ENCODE results near the gene RALGPS2. TPM values are rescaled to one million over a fixed set of nuclear protein-coding genes. Genes with fewer than 3 reads are reported as not detected.

RALGPS2 gene
- total and polyA plus RNA-seq, 7 donors = 6.6 to 24.3 (median 14.3) TPM

DNA sequence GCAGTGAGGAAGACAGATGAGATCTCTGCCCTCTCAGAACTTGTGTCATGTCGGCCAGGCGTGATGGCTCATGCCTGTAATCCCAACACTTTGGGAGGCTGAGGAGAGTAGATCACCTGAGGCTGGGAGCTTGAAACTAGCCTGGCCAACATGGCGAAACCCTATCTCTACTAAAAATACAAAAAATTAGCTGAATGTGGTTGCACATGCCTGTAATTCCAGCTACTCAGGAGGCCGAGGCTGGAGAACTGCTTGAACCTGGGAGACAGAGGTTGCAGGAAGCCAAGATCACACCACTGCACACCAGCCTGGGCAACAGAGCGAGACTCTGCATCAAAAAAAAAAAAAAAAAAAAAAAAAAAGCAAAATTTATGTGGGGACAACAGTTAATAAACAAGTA lies 40.9 kb upstream of the RALGPS2 start:
- Histone ChIP-seq H3K36me3 (no peaks in the 10 kb centered on the region), H3K4me1 (no peaks in the 10 kb centered on the region), H3K27me3 (no peaks in the 10 kb centered on the region), H3K27ac (no peak overlapping the region), H3K4me3 (no peak overlapping the region), H3K9me3 (no peaks in the 10 kb centered on the region)
- WGBS, 2 donors = 94 to 96% methylated on average over 5 of the region's 5 CpGs
- no peak for DNase-seq
- intact Hi-C loops (cut with DNase I) = no loop called here
- no peak for TF ChIP-seq EP300 (IDR thresholded peaks at IDR 0.05)
- TF ChIP-seq POLR2AphosphoS5 (IDR thresholded peaks at IDR 0.05) = no peak
- no peak for TF ChIP-seq POLR2A (IDR thresholded peaks at IDR 0.05)
- TF ChIP-seq, protein P1, sequence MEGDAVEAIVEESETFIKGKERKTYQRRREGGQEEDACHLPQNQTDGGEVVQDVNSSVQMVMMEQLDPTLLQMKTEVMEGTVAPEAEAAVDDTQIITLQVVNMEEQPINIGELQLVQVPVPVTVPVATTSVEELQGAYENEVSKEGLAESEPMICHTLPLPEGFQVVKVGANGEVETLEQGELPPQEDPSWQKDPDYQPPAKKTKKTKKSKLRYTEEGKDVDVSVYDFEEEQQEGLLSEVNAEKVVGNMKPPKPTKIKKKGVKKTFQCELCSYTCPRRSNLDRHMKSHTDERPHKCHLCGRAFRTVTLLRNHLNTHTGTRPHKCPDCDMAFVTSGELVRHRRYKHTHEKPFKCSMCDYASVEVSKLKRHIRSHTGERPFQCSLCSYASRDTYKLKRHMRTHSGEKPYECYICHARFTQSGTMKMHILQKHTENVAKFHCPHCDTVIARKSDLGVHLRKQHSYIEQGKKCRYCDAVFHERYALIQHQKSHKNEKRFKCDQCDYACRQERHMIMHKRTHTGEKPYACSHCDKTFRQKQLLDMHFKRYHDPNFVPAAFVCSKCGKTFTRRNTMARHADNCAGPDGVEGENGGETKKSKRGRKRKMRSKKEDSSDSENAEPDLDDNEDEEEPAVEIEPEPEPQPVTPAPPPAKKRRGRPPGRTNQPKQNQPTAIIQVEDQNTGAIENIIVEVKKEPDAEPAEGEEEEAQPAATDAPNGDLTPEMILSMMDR (IDR thresholded peaks at IDR 0.05) = no peak

DNA sequence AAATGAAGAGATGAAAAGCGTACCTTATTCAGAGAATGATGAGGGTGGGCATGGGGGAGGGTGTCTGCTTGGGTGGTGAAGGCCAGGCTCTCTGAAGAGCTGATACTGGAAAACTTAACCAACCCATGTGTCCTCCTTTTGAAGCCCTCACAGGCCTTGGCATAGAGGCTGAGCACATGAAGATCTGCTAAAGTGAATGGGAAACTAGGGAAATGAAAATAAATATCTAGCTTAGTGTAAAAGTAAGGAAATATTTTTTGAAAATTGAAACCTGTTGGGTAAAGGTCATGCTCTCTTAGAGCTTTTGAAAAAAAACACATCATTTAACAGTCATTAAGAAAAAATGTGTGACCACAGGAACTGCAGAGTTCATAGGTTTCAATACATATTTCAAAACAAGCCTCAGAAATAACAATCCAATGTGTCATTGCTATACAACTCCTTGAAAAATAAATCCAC lies 40.5 kb upstream of the RALGPS2 start:
- no peaks in the 10 kb centered on the region for H3K9me3 ChIP-seq
- no peaks in the 10 kb centered on the region for H3K4me1 ChIP-seq
- TF ChIP-seq, protein P1 (IDR thresholded peaks at IDR 0.05) = no peak
- TF ChIP-seq EP300 (IDR thresholded peaks at IDR 0.05) = no peak
- TF ChIP-seq POLR2A (IDR thresholded peaks at IDR 0.05) = no peak
- TF ChIP-seq POLR2AphosphoS5 (IDR thresholded peaks at IDR 0.05) = no peak
- DNase-seq = no peak
- WGBS, 2 donors = 95 to 97% methylated on average over 1 of the region's 1 CpG
- H3K27ac ChIP-seq = no peak overlapping the region
- no peak overlapping the region for H3K4me3 ChIP-seq
- intact Hi-C loops (cut with DNase I) = no loop called here
- H3K36me3 ChIP-seq = no peaks in the 10 kb centered on the region
- no peaks in the 10 kb centered on the region for H3K27me3 ChIP-seq

DNA sequence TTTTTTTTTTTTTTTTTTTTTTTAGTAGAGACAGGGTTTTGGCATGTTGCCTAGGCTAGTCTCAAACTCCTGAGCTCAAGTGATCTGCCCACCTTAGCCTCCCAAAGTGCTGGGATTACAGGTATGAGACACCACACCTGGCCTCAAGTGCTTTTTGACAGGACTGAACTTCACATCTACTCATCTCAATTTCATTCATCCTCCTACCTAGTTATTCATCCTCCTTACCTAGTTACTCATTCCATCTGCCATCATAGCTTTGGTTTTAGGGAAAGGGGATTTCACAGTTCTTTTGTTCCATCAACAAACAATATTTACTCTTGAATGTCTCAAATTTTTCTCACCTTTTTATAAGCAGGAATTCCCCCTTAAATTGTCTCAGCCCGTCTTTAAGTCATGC lies 38.6 kb upstream of the RALGPS2 start:
- no peaks in the 10 kb centered on the region for H3K27me3 ChIP-seq
- no peaks in the 10 kb centered on the region for H3K36me3 ChIP-seq
- H3K4me1 ChIP-seq = no peaks in the 10 kb centered on the region
- H3K9me3 ChIP-seq = no peaks in the 10 kb centered on the region
- WGBS, 2 donors = 88 to 93% methylated on average over 1 of the region's 1 CpG
- no peak for TF ChIP-seq POLR2A (IDR thresholded peaks at IDR 0.05)
- TF ChIP-seq, protein P1 (IDR thresholded peaks at IDR 0.05) = no peak
- no peak for TF ChIP-seq EP300 (IDR thresholded peaks at IDR 0.05)
- TF ChIP-seq POLR2AphosphoS5 (IDR thresholded peaks at IDR 0.05) = no peak
- intact Hi-C loops (cut with DNase I) = no loop called here
- no peak for DNase-seq
- H3K4me3 ChIP-seq = no peak overlapping the region
- no peak overlapping the region for H3K27ac ChIP-seq

DNA sequence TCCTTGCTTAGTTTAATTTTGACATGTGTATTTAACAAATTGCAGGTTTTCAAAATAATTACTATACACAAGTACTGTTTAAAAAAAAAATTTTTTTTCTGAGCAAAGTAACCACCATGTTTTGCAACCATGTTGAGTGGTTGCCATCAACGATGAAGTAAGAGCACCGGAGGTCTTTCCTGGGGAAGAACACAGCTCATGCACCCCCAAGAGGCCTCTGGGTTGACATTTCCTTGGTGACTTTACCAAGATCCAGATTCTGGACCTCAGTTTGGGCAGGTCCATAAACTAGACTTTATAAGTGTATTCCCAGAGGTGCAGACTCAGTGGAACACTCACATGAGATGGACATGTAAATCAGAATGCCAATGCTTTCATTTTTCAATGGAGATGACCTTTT lies 36.8 kb upstream of the RALGPS2 start:
- intact Hi-C loops (cut with DNase I) = no loop called here
- TF ChIP-seq POLR2AphosphoS5 (IDR thresholded peaks at IDR 0.05) = peak in 2 of 4 donors; percentile 13 to 21
- TF ChIP-seq, protein P1 (IDR thresholded peaks at IDR 0.05) = no peak
- Histone ChIP-seq H3K27me3 (no peaks in the 10 kb centered on the region), H3K9me3 (no peaks in the 10 kb centered on the region), H3K27ac (no peak overlapping the region), H3K4me1 (no peaks in the 10 kb centered on the region), H3K4me3 (no peak overlapping the region), H3K36me3 (no peaks in the 10 kb centered on the region)
- WGBS, 2 donors = 90 to 94% methylated on average over 2 of the region's 2 CpGs
- DNase-seq = peak; percentile 69

DNA sequence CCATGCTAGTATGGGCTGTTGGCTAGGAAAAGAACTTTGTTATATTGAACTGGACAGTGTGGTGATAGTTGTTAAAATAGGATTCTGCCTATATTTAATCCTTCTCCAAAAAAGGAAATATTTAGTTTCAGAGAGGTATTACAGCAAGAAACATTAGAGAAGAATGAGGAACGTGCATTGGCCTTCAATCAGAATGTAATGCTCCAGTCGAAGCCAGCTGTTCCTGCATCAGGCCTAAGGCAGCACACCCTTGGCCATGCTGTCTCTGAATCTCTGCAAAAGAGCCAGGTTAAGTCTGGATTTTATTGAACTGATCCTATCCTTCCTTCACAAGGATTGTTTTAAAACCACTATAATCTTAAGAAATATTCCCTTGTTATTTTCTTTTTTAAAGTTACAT lies 35.3 kb upstream of the RALGPS2 start:
- no peaks in the 10 kb centered on the region for H3K9me3 ChIP-seq
- 66 to 79% methylated on average over 2 of the region's 2 CpGs for WGBS, 2 donors
- DNase-seq = no peak
- no peaks in the 10 kb centered on the region for H3K27me3 ChIP-seq
- no peak overlapping the region for H3K27ac ChIP-seq
- no peaks in the 10 kb centered on the region for H3K4me1 ChIP-seq
- H3K36me3 ChIP-seq = no peaks in the 10 kb centered on the region
- intact Hi-C loops (cut with DNase I) = no loop called here
- H3K4me3 ChIP-seq = no peak overlapping the region
- TF ChIP-seq, protein P1 (IDR thresholded peaks at IDR 0.05) = no peak
- no peak for TF ChIP-seq POLR2AphosphoS5 (IDR thresholded peaks at IDR 0.05)
- no peak for TF ChIP-seq POLR2A (IDR thresholded peaks at IDR 0.05)
- no peak for TF ChIP-seq EP300 (IDR thresholded peaks at IDR 0.05)

Measured in sigmoid colon (tissue), 7 donors.